GM13977 (cell line): Measurements from ENCODE around the gene CNTLN.
"Not testable (repeated sequence)": the region's sequence is repeated elsewhere in the genome, so short reads cannot be mapped to it uniquely, and the experiment has no call there.

Experiments used
- DNase-seq: peaks from one replicate; pipeline ENCODE4 v3.0.0; 2012; ENCODE audit warnings: low spot score
- CTCF ChIP-seq: IDR thresholded peaks from 2 replicates; pipeline ENCODE4 v1.5.1; 2012; ENCODE audit warnings: mild to moderate bottlenecking, control low read depth; ENCODE audit not compliant: insufficient read depth; ENCODE audit errors: extremely low read depth, missing control alignments
- in situ Hi-C: fragments of 300-500 bp; cut with MboI; formaldehyde crosslinking; loops from one replicate; pipeline ENCODE4 v1.12.0; 2022; ENCODE audit warnings: low sequenced_read_pairs, low pct_unique_long_range_greater_than_20kb, mixed read lengths, inconsistent platforms; ENCODE audit not compliant: unreplicated experiment

CNTLN gene

GRCh38 chr9:17349831-17350230 is 215.0 kb downstream of the CNTLN start:
- no peak for TF ChIP-seq CTCF
- in situ Hi-C loops = no loop called here
- DNase-seq = no peak

GRCh38 chr9:17354006-17354405 is 219.2 kb downstream of the CNTLN start:
- DNase-seq, in situ Hi-C loops: not testable (repeated sequence)

- TF ChIP-seq CTCF = no peak
- in situ Hi-C loops = no loop called here
- DNase-seq = no peak
These were observed 226.5 kb downstream of the CNTLN start for GRCh38 chr9:17361378-17361777.

GRCh38 chr9:17367035-17367434 is 232.2 kb downstream of the CNTLN start:
- DNase-seq = no peak
- TF ChIP-seq CTCF = no peak
- in situ Hi-C loops = no loop called here

- in situ Hi-C loops = no loop called here
- TF ChIP-seq CTCF = no peak
- DNase-seq = no peak
These were observed 245.5 kb downstream of the CNTLN start for GRCh38 chr9:17380126-17380861.

- in situ Hi-C loops = no loop called here
- DNase-seq = no peak
- TF ChIP-seq CTCF = no peak
These were observed 252.7 kb downstream of the CNTLN start for GRCh38 chr9:17387565-17387964.

- no peak for DNase-seq
- in situ Hi-C loops = no loop called here
- TF ChIP-seq CTCF = no peak
These were observed 254.2 kb downstream of the CNTLN start for GRCh38 chr9:17389026-17389425.
